NCI-H1930 (cell line): ENCODE measurements around the gene SNORC.

Source experiments
- DNase-seq, 2 experiments: peaks; one replicate each; lab custom pipeline; 2025; lab: John Stamatoyannopoulos, UW

Gene SNORC

GRCh38 chr2:232926431-232926939, 56.4 kb downstream of the SNORC start:
- DNase-seq: no peak

GRCh38 chr2:232927032-232927792, 57.1 kb downstream of the SNORC start:
- DNase-seq: no peak

- DNase-seq: peak; percentile 28 to 49
Observed at GRCh38 chr2:232927793-232928550, 57.9 kb downstream of the SNORC start.
